K562 (cell line): ENCODE data around the gene CTSL. TPM values are rescaled to one million over a fixed set of nuclear protein-coding genes. Genes with fewer than 3 reads are reported as not detected.

Experiments
- C11orf30 ChIP-seq: fragments of 450-650 bp; IDR thresholded peaks from 2 replicates; pipeline ENCODE4 v1.6.1; 2016; ENCODE audit warnings: low read depth, mild to moderate bottlenecking
- CC2D1A ChIP-seq: fragments of 450-650 bp; IDR thresholded peaks from 2 replicates; pipeline ENCODE4 v1.6.1; 2017; ENCODE audit warnings: mild to moderate bottlenecking
- EGR1 ChIP-seq: fragments of 450-650 bp; conservative IDR thresholded peaks from 2 replicates; pipeline ENCODE4 v1.6.1; 2017; ENCODE audit warnings: mild to moderate bottlenecking
- FOXA1 ChIP-seq: fragments of 450-650 bp; IDR thresholded peaks from 2 replicates; pipeline ENCODE4 v1.6.1; 2016; ENCODE audit warnings: mild to moderate bottlenecking, borderline replicate concordance
- FOXK2 ChIP-seq, 2 experiments: fragments of 450-650 bp; IDR thresholded peaks in 1 of 2; conservative IDR thresholded peaks in 1 of 2; 2 replicates each; pipeline ENCODE4 v1.6.1; 2016; ENCODE audit warnings: low read depth in 2 of 2, mild to moderate bottlenecking in 1 of 2
- NCOA2 ChIP-seq, 2 experiments: fragments of 450-650 bp; IDR thresholded peaks; 2 replicates each; pipeline ENCODE4 v1.6.1; 2018; ENCODE audit warnings: mild to moderate bottlenecking in 2 of 2, moderate library complexity in 1 of 2; ENCODE audit not compliant: partially characterized antibody in 2 of 2
- PHB ChIP-seq: fragments of 250-450 bp; sonication (Bioruptor Pico); IDR thresholded peaks from 2 replicates; pipeline ENCODE4 v1.5.0; 2021
- POLR2G ChIP-seq: fragments of 200-400 bp; formaldehyde crosslinking; IDR thresholded peaks from 2 replicates; pipeline ENCODE4 v1.6.1; 2017; ENCODE audit warnings: low read depth, mild to moderate bottlenecking, antibody characterized with exemption, low read length, moderate library complexity
- POU5F1 ChIP-seq: fragments of 150-350 bp; IDR thresholded peaks from 2 replicates; pipeline ENCODE4 v1.6.1; 2014; ENCODE audit warnings: borderline replicate concordance, low read length, low read depth, mild to moderate bottlenecking; ENCODE audit not compliant: partially characterized antibody
- RNF2 ChIP-seq: sonication (generic); IDR thresholded peaks from 2 replicates; pipeline ENCODE4 v1.6.1; 2016
- SUPT5H ChIP-seq: fragments of 450-650 bp; IDR thresholded peaks from 2 replicates; pipeline ENCODE4 v1.6.1; 2016
- ZBTB11 ChIP-seq, 3 experiments: fragments of 200-800 bp in 1 of 3; fragments of 250-450 bp in 1 of 3; fragments of 450-650 bp in 1 of 3; sonication (Bioruptor Pico) in 1 of 3; sonication (Bioruptor generic) in 1 of 3; formaldehyde crosslinking in 1 of 3; IDR thresholded peaks; 2 replicates each; pipeline versions ENCODE4 v1.6.1 to v1.8.0; 2016 to 2022; ENCODE audit warnings: mild to moderate bottlenecking in 2 of 3, missing genetic modification characterization in 2 of 3, missing compliant biosample characterization in 1 of 3, moderate library complexity in 1 of 3
- ZNF316 ChIP-seq: fragments of 450-650 bp; IDR thresholded peaks from 2 replicates; pipeline ENCODE4 v1.6.1; 2016
- ZNF584 ChIP-seq: fragments of 200-800 bp; sonication (Bioruptor generic); IDR thresholded peaks from 2 replicates; pipeline ENCODE4 v1.6.1; 2016; ENCODE audit warnings: low read depth, mild to moderate bottlenecking, missing genetic modification characterization, missing compliant biosample characterization
- ZNF76 ChIP-seq: fragments of 250-450 bp; sonication (Bioruptor Pico); IDR thresholded peaks from 2 replicates; pipeline ENCODE4 v1.4.0; 2020; ENCODE audit warnings: mild to moderate bottlenecking, moderate library complexity, borderline replicate concordance
- polyA plus RNA-seq, 8 experiments: library from polyadenylated mRNA; depleted of rRNA in 4 of 8; stranded (reverse) in 5 of 8; unstranded in 3 of 8; fragments of >200 nt; fragmentation: Nextera tagmentation in 2 of 8; fragmentation: Illumina TruSeq in 1 of 8; extraction: Ambion mirVana in 2 of 8; extraction: Trizol in 1 of 8; gene quantifications; 2 replicates each; pipeline versions ENCODE4 v1.2.1 to v1.2.3, GENCODE V29; 2011 to 2014; ENCODE audit warnings: inconsistent platforms in 1 of 8, missing spikeins in 1 of 8
- total RNA-seq, 7 experiments: library from RNA; depleted of rRNA in 6 of 7; stranded (reverse); fragments of >200 nt in 6 of 7; fragmentation: Illumina TruSeq in 2 of 7; extraction: Trizol in 2 of 7; gene quantifications; 2 replicates each; pipeline versions ENCODE4 v1.2.1 to v1.2.3, GENCODE V29; 2011 to 2021; ENCODE audit warnings: low replicate concordance in 1 of 7
- TF ChIP-seq, protein P1 (sequence below): fragments of 450-650 bp; IDR thresholded peaks from 2 replicates; pipeline ENCODE4 v1.6.1; 2016; ENCODE audit warnings: low read depth
- TF ChIP-seq, protein P2 (sequence below): fragments of 450-650 bp; conservative IDR thresholded peaks from 2 replicates; pipeline ENCODE4 v1.6.1; 2016; ENCODE audit warnings: missing genetic modification characterization, low read depth, mild to moderate bottlenecking, missing compliant biosample characterization, moderate library complexity

Gene CTSL
- total and polyA plus RNA-seq, 9 of the 15 experiments (the other 6 are each of a cell fraction or from before 2014, with no cell fraction given): 55.9 to 165 (median 93.7) TPM

GRCh38 chr9:87714819-87715218, 11.1 kb upstream of the CTSL start (continued):
- TF ChIP-seq, protein P1, sequence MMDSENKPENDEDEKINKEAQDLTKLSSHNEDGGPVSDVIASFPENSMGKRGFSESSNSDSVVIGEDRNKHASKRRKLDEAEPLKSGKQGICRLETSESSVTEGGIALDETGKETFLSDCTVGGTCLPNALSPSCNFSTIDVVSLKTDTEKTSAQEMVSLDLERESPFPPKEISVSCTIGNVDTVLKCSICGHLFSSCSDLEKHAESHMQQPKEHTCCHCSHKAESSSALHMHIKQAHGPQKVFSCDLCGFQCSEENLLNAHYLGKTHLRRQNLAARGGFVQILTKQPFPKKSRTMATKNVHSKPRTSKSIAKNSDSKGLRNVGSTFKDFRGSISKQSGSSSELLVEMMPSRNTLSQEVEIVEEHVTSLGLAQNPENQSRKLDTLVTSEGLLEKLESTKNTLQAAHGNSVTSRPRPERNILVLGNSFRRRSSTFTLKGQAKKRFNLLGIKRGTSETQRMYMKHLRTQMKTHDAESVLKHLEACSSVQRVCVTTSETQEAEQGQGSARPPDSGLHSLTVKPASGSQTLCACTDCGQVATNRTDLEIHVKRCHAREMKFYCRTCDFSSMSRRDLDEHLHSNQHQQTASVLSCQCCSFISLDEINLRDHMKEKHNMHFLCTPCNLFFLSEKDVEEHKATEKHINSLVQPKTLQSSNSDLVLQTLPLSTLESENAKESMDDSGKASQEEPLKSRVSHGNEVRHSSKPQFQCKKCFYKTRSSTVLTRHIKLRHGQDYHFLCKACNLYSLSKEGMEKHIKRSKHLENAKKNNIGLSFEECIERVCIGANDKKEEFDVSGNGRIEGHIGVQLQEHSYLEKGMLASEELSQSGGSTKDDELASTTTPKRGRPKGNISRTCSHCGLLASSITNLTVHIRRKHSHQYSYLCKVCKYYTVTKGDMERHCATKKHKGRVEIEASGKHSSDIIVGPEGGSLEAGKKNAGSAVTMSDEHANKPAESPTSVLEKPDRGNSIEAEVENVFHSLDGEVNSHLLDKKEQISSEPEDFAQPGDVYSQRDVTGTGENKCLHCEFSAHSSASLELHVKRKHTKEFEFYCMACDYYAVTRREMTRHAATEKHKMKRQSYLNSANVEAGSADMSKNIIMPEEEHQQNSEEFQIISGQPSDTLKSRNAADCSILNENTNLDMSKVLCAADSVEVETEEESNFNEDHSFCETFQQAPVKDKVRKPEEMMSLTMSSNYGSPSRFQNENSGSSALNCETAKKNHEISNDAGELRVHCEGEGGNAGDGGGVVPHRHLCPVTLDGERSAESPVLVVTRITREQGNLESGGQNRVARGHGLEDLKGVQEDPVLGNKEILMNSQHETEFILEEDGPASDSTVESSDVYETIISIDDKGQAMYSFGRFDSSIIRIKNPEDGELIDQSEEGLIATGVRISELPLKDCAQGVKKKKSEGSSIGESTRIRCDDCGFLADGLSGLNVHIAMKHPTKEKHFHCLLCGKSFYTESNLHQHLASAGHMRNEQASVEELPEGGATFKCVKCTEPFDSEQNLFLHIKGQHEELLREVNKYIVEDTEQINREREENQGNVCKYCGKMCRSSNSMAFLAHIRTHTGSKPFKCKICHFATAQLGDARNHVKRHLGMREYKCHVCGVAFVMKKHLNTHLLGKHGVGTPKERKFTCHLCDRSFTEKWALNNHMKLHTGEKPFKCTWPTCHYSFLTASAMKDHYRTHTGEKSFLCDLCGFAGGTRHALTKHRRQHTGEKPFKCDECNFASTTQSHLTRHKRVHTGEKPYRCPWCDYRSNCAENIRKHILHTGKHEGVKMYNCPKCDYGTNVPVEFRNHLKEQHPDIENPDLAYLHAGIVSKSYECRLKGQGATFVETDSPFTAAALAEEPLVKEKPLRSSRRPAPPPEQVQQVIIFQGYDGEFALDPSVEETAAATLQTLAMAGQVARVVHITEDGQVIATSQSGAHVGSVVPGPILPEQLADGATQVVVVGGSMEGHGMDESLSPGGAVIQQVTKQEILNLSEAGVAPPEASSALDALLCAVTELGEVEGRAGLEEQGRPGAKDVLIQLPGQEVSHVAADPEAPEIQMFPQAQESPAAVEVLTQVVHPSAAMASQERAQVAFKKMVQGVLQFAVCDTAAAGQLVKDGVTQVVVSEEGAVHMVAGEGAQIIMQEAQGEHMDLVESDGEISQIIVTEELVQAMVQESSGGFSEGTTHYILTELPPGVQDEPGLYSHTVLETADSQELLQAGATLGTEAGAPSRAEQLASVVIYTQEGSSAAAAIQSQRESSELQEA: no peak
- TF ChIP-seq SUPT5H (no peak), POLR2G (no peak), ZNF76 (CRISPR knock-in tag) (no peak), EGR1 (no peak), PHB (CRISPR knock-in tag) (no peak), FOXK2 (conservative IDR thresholded peaks at IDR 0.05 in 1 of 2, IDR thresholded peaks at IDR 0.05 in 1 of 2; ENCODE audit: low read depth in 2 of 2) (peak; percentile 38 to 59; a peak in 2 of 4 replicates), POU5F1 (no peak), RNF2 (peak; percentile 55; the same call in 1 of the 2 replicates), ZNF316 (no peak), C11orf30 (no peak), CC2D1A (no peak), ZBTB11 (CRISPR knock-in tag; IDR thresholded peaks at IDR 0.05) (peak in 1 of 3 experiments; percentile 35; a peak in 1 of 6 replicates), NCOA2 (IDR thresholded peaks at IDR 0.05; ENCODE audit: partially characterized antibody in 2 of 2) (peak in 1 of 2 experiments; percentile 64), ZNF584 (CRISPR knock-in tag) (no peak), FOXA1 (peak; percentile 42; the same call in 1 of the 2 replicates)
- TF ChIP-seq, protein P2, sequence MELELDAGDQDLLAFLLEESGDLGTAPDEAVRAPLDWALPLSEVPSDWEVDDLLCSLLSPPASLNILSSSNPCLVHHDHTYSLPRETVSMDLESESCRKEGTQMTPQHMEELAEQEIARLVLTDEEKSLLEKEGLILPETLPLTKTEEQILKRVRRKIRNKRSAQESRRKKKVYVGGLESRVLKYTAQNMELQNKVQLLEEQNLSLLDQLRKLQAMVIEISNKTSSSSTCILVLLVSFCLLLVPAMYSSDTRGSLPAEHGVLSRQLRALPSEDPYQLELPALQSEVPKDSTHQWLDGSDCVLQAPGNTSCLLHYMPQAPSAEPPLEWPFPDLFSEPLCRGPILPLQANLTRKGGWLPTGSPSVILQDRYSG: no peak
